HepG2 (cell line): ENCODE data around the gene CMPK1. TPM values are rescaled to one million over a fixed set of nuclear protein-coding genes. Genes with fewer than 3 reads are reported as not detected.

ENCODE experiments used
- ATAC-seq: fragments of 200-7000 bp; cut with Tn5 transposase; 3 replicates; pipeline ENCODE4 v1.9.1; 2020; ENCODE audit warnings: mild to moderate bottlenecking, moderate library complexity
- BruUV-seq: library from RNA; stranded (reverse); fragments of 400-500 nt; replicated peaks from 2 replicates; lab custom pipeline; 2021; lab: Mats Ljungman, UMichigan
- CTCF ChIA-PET: fragments of 300-600 bp; formaldehyde crosslinking; extraction: SDS; loops from one replicate; lab custom pipeline; 2021; ENCODE audit warnings: low total read pairs, inconsistent platforms, low intra/inter-chr PET ratio; lab: Yijun Ruan, JAX
- POLR2A ChIA-PET: fragments of 350-600 bp; sonication (Branson Sonifier 250); formaldehyde crosslinking; loops from one replicate; lab custom pipeline; 2020; ENCODE audit warnings: antibody characterized with exemption, inconsistent platforms; lab: Yijun Ruan, JAX
- DNase-seq: peaks from one replicate; pipeline ENCODE4 v3.0.0-alpha.2; 2015; ENCODE audit warnings: low spot score
- FAIRE-seq: peaks from 3 replicates; lab custom pipeline; 2011; peaks lifted over from hg19 to GRCh38; lab: Jason Lieb, UNC
- H2AFZ ChIP-seq: one replicate; pipeline ENCODE4 v1.6.1; 2011; ENCODE audit warnings: low read length, inconsistent platforms
- H3K27ac ChIP-seq: fragments of 300-600 bp; 3 replicates; pipeline ENCODE4 v1.8.0; 2011; ENCODE audit warnings: mixed run types, mild to moderate bottlenecking, mixed read lengths, low read length, inconsistent platforms; ENCODE audit not compliant: insufficient read depth; ENCODE audit errors: extremely low read length
- H3K27me3 ChIP-seq, 2 experiments: fragments of 200-600 bp in 1 of 2; 2 replicates in 1 of 2; 3 replicates in 1 of 2; pipeline versions ENCODE4 v1.6.0 to v1.8.0; 2011; ENCODE audit warnings: low read length in 2 of 2, mild to moderate bottlenecking in 2 of 2, moderate library complexity in 2 of 2, inconsistent platforms in 1 of 2; ENCODE audit not compliant: insufficient read depth in 2 of 2, control insufficient read depth in 1 of 2
- H3K36me3 ChIP-seq, 2 experiments: fragments of 200-600 bp in 1 of 2; replicated peaks in 1 of 2; 2 replicates in 1 of 2; 3 replicates in 1 of 2; pipeline versions ENCODE4 v1.5.1 to v1.8.0; 2011; ENCODE audit warnings: low read length in 2 of 2, inconsistent platforms in 1 of 2; ENCODE audit not compliant: insufficient read depth in 2 of 2, control insufficient read depth in 1 of 2
- H3K4me1 ChIP-seq: 2 replicates; pipeline ENCODE4 v1.5.1; 2012; ENCODE audit warnings: low read length, inconsistent platforms; ENCODE audit not compliant: insufficient read depth
- H3K4me2 ChIP-seq: 2 replicates; pipeline ENCODE4 v1.6.0; 2011; ENCODE audit warnings: low read depth, low read length, inconsistent platforms
- H3K4me3 ChIP-seq, 3 experiments: fragments of 200-600 bp in 1 of 3; sonication (generic), shearing (Covaris generic) in 1 of 3; replicated peaks in 1 of 3; 2 replicates each; pipeline ENCODE4 v1.5.1; 2011 to 2016; ENCODE audit warnings: low read length in 3 of 3, inconsistent platforms in 2 of 3, low read depth in 2 of 3, mild to moderate bottlenecking in 2 of 3, control low read depth in 1 of 3, mixed read lengths in 1 of 3; ENCODE audit not compliant: insufficient read depth in 1 of 3
- H3K79me2 ChIP-seq: one replicate; pipeline ENCODE4 v1.6.1; 2011; ENCODE audit warnings: low read length, inconsistent platforms; ENCODE audit not compliant: insufficient read depth
- H3K9ac ChIP-seq: 2 replicates; pipeline ENCODE4 v1.6.0; 2011; ENCODE audit warnings: mild to moderate bottlenecking, low read depth, low read length, inconsistent platforms; ENCODE audit not compliant: insufficient read depth
- H3K9me3 ChIP-seq: 2 replicates; pipeline ENCODE4 v1.5.1; 2012; ENCODE audit warnings: mild to moderate bottlenecking, low read length
- H4K20me1 ChIP-seq: 2 replicates; pipeline ENCODE4 v1.6.0; 2011; ENCODE audit warnings: inconsistent platforms, mild to moderate bottlenecking, low read length, moderate library complexity; ENCODE audit not compliant: insufficient read depth
- CTCF ChIP-seq: sonication (generic); formaldehyde crosslinking; IDR thresholded peaks from 2 replicates; pipeline ENCODE4 v1.5.0; 2020; ENCODE audit warnings: mild to moderate bottlenecking, missing genetic modification reagents, moderate library complexity
- EHMT2 ChIP-seq: fragments of 200-600 bp; sonication (generic); IDR thresholded peaks from 2 replicates; pipeline ENCODE4 v1.7.0; 2017; ENCODE audit warnings: antibody characterized with exemption, low read depth, low read length, borderline replicate concordance
- LCORL ChIP-seq, 2 experiments: fragments of 450-650 bp in 1 of 2; sonication (generic) in 1 of 2; formaldehyde crosslinking in 1 of 2; IDR thresholded peaks; 2 replicates each; pipeline versions ENCODE4 v1.5.0 to v1.6.1; 2017 to 2020; ENCODE audit warnings: antibody characterized with exemption in 1 of 2, missing genetic modification reagents in 1 of 2
- NFATC3 ChIP-seq: sonication (generic); formaldehyde crosslinking; IDR thresholded peaks from 2 replicates; pipeline ENCODE4 v1.5.1; 2020; ENCODE audit warnings: mild to moderate bottlenecking, missing genetic modification reagents
- PHF21A ChIP-seq: sonication (generic); formaldehyde crosslinking; IDR thresholded peaks from 2 replicates; pipeline ENCODE4 v1.5.0; 2020; ENCODE audit warnings: mild to moderate bottlenecking, missing genetic modification reagents
- STAG1 ChIP-seq: sonication (generic); formaldehyde crosslinking; IDR thresholded peaks from 2 replicates; pipeline ENCODE4 v1.4.0; 2020; ENCODE audit warnings: missing genetic modification reagents
- ZBTB1 ChIP-seq: sonication (generic); formaldehyde crosslinking; IDR thresholded peaks from 2 replicates; pipeline ENCODE4 v1.4.0; 2020; ENCODE audit warnings: missing genetic modification reagents, borderline replicate concordance
- ZNF263 ChIP-seq: sonication (generic); formaldehyde crosslinking; IDR thresholded peaks from 2 replicates; pipeline ENCODE4 v1.4.0; 2020; ENCODE audit warnings: missing genetic modification reagents
- ZNF724P ChIP-seq: sonication (generic); formaldehyde crosslinking; IDR thresholded peaks from 2 replicates; pipeline ENCODE4 v1.8.0; 2022; ENCODE audit warnings: missing genetic modification reagents, borderline replicate concordance
- ZSCAN29 ChIP-seq: sonication (generic); formaldehyde crosslinking; conservative IDR thresholded peaks from 2 replicates; pipeline ENCODE4 v1.4.0; 2020; ENCODE audit warnings: mild to moderate bottlenecking, missing genetic modification reagents
- WGBS: methylation state at CpG from one replicate; pipeline ENCODE4 v1.1.6; 2017; ENCODE audit warnings: low lambda C conversion rate; 5-methylcytosine and 5-hydroxymethylcytosine counted together
- in situ Hi-C: cut with HindIII; loops from 2 replicates; pipeline ENCODE4 v1.10.0; 2017; ENCODE audit warnings: low pct_unique_long_range_greater_than_20kb; ENCODE audit not compliant: extremely low pct_ligation_motif_present
- intact Hi-C: fragments of 100-400 bp; cut with micrococcal nuclease; formaldehyde crosslinking; loops from one replicate; pipeline ENCODE4 v1.10.0; 2022; ENCODE audit not compliant: unreplicated experiment
- polyA plus RNA-seq, 8 experiments: library from polyadenylated mRNA; depleted of rRNA in 3 of 8; stranded (reverse) in 7 of 8; unstranded in 1 of 8; fragments of >200 nt; fragmentation: Illumina TruSeq in 4 of 8; extraction: Trizol in 4 of 8; gene quantifications; 2 replicates each; pipeline versions ENCODE4 v1.2.1 to v1.2.3, GENCODE V29; 2011 to 2016; ENCODE audit warnings: low read depth in 4 of 8, missing spikeins in 1 of 8, mixed read lengths in 1 of 8; ENCODE audit not compliant: insufficient read depth in 1 of 8
- total RNA-seq, 5 experiments: library from RNA; depleted of rRNA; stranded (reverse); fragments of >200 nt; fragmentation: Illumina TruSeq; extraction: Trizol; gene quantifications; 2 replicates each; pipeline ENCODE4 v1.2.3, GENCODE V29; 2016; ENCODE audit warnings: low read depth in 1 of 5
- TF ChIP-seq, protein P1 (sequence below): sonication (generic); formaldehyde crosslinking; IDR thresholded peaks from 2 replicates; pipeline ENCODE4 v1.4.0; 2020; ENCODE audit warnings: missing genetic modification reagents
- TF ChIP-seq, protein P2 (sequence below): sonication (generic); formaldehyde crosslinking; IDR thresholded peaks from 2 replicates; pipeline ENCODE4 v1.4.0; 2020; ENCODE audit warnings: missing genetic modification reagents

Gene CMPK1
- total and polyA plus RNA-seq, 2 of the 13 experiments (the other 11 are each of a cell fraction or from before 2014, with no cell fraction given): 38.3 to 92.0 TPM

- Histone ChIP-seq H3K79me2 (no peaks in the 10 kb centered on the region), H3K27ac (no peak overlapping the region), H3K36me3 (no peaks in the 10 kb centered on the region), H3K9ac (no peak overlapping the region), H3K9me3 (no peaks in the 10 kb centered on the region), H3K4me2 (no peak overlapping the region), H3K4me1 (peaks cover 6% of the 10 kb centered on the region; the same call in 1 of the 2 replicates), H4K20me1 (no peaks in the 10 kb centered on the region), H3K27me3 (peaks cover 2 to 21% of the 10 kb centered on the region in 2 experiments; a peak in 2 of 5 replicates), H2AFZ (no peak overlapping the region), H3K4me3 (no peak overlapping the region)
- intact Hi-C loops: no loop called here
- ChIA-PET POLR2A (no interaction called here), CTCF (no interaction called here)
- in situ Hi-C loops: no loop called here
- DNase-seq (no peak), ATAC-seq (peak; percentile 90), FAIRE-seq (no peak)
- WGBS: 35% methylated on average over 5 of the region's 5 CpGs
- TF ChIP-seq NFATC3: no peak
- peak; percentile 56 for TF ChIP-seq CTCF (CRISPR knock-in tag)
- TF ChIP-seq STAG1 (CRISPR knock-in tag): peak; percentile 35
- peak; percentile 71 for TF ChIP-seq ZNF263 (CRISPR knock-in tag)
- no TSS peak for BruUV-seq
These were observed 72.1 kb downstream of the CMPK1 start for GRCh38 chr1:47405697-47406096.

- FAIRE-seq: no peak
- Histone ChIP-seq H2AFZ (no peak overlapping the region), H3K4me2 (no peak overlapping the region), H3K36me3 (no peaks in the 10 kb centered on the region), H3K79me2 (no peaks in the 10 kb centered on the region), H3K4me3 (no peak overlapping the region), H3K9me3 (no peaks in the 10 kb centered on the region), H3K27me3 (peaks cover 2 to 26% of the 10 kb centered on the region in 2 experiments; a peak in 2 of 5 replicates), H3K4me1 (no peaks in the 10 kb centered on the region), H4K20me1 (no peaks in the 10 kb centered on the region), H3K9ac (no peak overlapping the region), H3K27ac (no peak overlapping the region)
- ChIA-PET POLR2A (no interaction called here), CTCF (no interaction called here)
- TF ChIP-seq LCORL (IDR thresholded peaks at IDR 0.05) (no peak), LCORL (CRISPR knock-in tag; IDR thresholded peaks at IDR 0.05) (no peak), ZBTB1 (CRISPR knock-in tag) (no peak), EHMT2 (no peak), ZSCAN29 (no peak), ZNF724P (no peak), PHF21A (CRISPR knock-in tag) (no peak)
- TF ChIP-seq, protein P1, sequence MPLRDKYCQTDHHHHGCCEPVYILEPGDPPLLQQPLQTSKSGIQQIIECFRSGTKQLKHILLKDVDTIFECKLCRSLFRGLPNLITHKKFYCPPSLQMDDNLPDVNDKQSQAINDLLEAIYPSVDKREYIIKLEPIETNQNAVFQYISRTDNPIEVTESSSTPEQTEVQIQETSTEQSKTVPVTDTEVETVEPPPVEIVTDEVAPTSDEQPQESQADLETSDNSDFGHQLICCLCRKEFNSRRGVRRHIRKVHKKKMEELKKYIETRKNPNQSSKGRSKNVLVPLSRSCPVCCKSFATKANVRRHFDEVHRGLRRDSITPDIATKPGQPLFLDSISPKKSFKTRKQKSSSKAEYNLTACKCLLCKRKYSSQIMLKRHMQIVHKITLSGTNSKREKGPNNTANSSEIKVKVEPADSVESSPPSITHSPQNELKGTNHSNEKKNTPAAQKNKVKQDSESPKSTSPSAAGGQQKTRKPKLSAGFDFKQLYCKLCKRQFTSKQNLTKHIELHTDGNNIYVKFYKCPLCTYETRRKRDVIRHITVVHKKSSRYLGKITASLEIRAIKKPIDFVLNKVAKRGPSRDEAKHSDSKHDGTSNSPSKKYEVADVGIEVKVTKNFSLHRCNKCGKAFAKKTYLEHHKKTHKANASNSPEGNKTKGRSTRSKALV: no peak
- TF ChIP-seq, protein P2, sequence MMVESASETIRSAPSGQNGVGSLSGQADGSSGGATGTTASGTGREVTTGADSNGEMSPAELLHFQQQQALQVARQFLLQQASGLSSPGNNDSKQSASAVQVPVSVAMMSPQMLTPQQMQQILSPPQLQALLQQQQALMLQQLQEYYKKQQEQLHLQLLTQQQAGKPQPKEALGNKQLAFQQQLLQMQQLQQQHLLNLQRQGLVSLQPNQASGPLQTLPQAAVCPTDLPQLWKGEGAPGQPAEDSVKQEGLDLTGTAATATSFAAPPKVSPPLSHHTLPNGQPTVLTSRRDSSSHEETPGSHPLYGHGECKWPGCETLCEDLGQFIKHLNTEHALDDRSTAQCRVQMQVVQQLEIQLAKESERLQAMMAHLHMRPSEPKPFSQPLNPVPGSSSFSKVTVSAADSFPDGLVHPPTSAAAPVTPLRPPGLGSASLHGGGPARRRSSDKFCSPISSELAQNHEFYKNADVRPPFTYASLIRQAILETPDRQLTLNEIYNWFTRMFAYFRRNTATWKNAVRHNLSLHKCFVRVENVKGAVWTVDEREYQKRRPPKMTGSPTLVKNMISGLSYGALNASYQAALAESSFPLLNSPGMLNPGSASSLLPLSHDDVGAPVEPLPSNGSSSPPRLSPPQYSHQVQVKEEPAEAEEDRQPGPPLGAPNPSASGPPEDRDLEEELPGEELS (CRISPR knock-in tag): no peak
- ATAC-seq: no peak
- in situ Hi-C loops (no loop called here), intact Hi-C loops (no loop called here)
- WGBS: 83% methylated on average over 5 of the region's 5 CpGs
- no TSS peak for BruUV-seq
- no peak for DNase-seq
These were observed 73.4 kb downstream of the CMPK1 start for GRCh38 chr1:47406966-47407365.
